ENCODE results near the gene RBMS3. TPM values are rescaled to one million over a fixed set of nuclear protein-coding genes. Genes with fewer than 3 reads are reported as not detected.
"Not testable (repeated sequence)": the region's sequence is repeated elsewhere in the genome, so short reads cannot be mapped to it uniquely, and the experiment has no call there.

Gene RBMS3
- total RNA-seq, 1 experiment from 2014 or later: 8.7 TPM

DNA sequence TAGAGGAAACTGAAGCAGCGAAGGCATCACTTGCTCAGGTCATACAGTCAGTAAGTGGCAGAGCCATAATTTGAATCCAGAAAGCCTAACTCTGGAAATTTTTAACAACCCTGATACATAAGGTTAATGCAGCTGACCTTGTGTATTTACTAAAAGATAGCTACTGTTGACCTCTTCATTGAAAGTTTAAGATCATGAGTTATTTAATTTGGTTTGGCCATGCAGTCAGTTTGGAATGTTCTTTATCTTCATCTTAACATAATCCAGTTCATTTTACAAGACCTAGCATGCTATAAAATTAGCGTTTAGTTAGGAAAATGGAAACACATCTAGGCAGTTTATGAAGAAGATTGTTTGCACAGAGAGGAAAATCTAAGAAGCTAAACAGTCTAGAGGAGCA lies 240.9 kb downstream of the RBMS3 start:
- POLR2A ChIA-PET: no interaction called here
- CTCF ChIA-PET: no interaction called here
- Mint-ChIP-seq H3K27ac (no peak overlapping the region), H3K4me1 (peaks cover 6% of the 10 kb centered on the region; the same call in 1 of the 2 replicates), H3K4me3 (no peak overlapping the region), H3K27me3 (ENCODE audit: low read depth) (no peaks in the 10 kb centered on the region; the same call in 1 of the 2 replicates), H3K36me3 (no peaks in the 10 kb centered on the region), H3K9me3 (no peaks in the 10 kb centered on the region)
- ATAC-seq (no peak), DNase-seq (ENCODE audit: low spot score) (no peak)
- no peak for TF ChIP-seq CBFB (CRISPR knock-in tag; IDR thresholded peaks at IDR 0.05; ENCODE audit: low read depth)
- no peak for TF ChIP-seq NFYB (CRISPR knock-in tag; conservative IDR thresholded peaks at IDR 0.05; ENCODE audit: low read depth)
- TF ChIP-seq SOX15 (CRISPR knock-in tag; IDR thresholded peaks at IDR 0.05): no peak
- no peak for TF ChIP-seq E2F4 (CRISPR knock-in tag; IDR thresholded peaks at IDR 0.05; ENCODE audit: borderline replicate concordance, low read depth)
- no peak for TF ChIP-seq ZNF281 (CRISPR knock-in tag; IDR thresholded peaks at IDR 0.05)
- TF ChIP-seq, protein P1, sequence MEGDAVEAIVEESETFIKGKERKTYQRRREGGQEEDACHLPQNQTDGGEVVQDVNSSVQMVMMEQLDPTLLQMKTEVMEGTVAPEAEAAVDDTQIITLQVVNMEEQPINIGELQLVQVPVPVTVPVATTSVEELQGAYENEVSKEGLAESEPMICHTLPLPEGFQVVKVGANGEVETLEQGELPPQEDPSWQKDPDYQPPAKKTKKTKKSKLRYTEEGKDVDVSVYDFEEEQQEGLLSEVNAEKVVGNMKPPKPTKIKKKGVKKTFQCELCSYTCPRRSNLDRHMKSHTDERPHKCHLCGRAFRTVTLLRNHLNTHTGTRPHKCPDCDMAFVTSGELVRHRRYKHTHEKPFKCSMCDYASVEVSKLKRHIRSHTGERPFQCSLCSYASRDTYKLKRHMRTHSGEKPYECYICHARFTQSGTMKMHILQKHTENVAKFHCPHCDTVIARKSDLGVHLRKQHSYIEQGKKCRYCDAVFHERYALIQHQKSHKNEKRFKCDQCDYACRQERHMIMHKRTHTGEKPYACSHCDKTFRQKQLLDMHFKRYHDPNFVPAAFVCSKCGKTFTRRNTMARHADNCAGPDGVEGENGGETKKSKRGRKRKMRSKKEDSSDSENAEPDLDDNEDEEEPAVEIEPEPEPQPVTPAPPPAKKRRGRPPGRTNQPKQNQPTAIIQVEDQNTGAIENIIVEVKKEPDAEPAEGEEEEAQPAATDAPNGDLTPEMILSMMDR (IDR thresholded peaks at IDR 0.05): no peak
- TF ChIP-seq ZNF532 (CRISPR knock-in tag; IDR thresholded peaks at IDR 0.05; ENCODE audit: borderline replicate concordance): no peak
- TF ChIP-seq ZNF396 (CRISPR knock-in tag; IDR thresholded peaks at IDR 0.05; ENCODE audit: borderline replicate concordance): no peak
- TF ChIP-seq ZNF416 (CRISPR knock-in tag; IDR thresholded peaks at IDR 0.05): no peak
- no peak for TF ChIP-seq ATF2 (CRISPR knock-in tag; IDR thresholded peaks at IDR 0.05; ENCODE audit: borderline replicate concordance, low read depth)
- no peak for TF ChIP-seq JUN (CRISPR knock-in tag; IDR thresholded peaks at IDR 0.05)
- TF ChIP-seq ETV6 (CRISPR knock-in tag; IDR thresholded peaks at IDR 0.05): no peak
- TF ChIP-seq ZNF425 (CRISPR knock-in tag; conservative IDR thresholded peaks at IDR 0.05): no peak
- no peak for TF ChIP-seq SP1 (CRISPR knock-in tag; conservative IDR thresholded peaks at IDR 0.05)

GRCh38 chr3:29524433-29524832 lies 243.6 kb downstream of the RBMS3 start:
- H3K27me3 Mint-ChIP-seq (ENCODE audit: low read depth); H3K36me3 Mint-ChIP-seq; H3K27ac Mint-ChIP-seq; CTCF ChIA-PET; ATAC-seq; DNase-seq (ENCODE audit: low spot score); H3K4me1 Mint-ChIP-seq; H3K4me3 Mint-ChIP-seq; H3K9me3 Mint-ChIP-seq: not testable (repeated sequence)
- POLR2A ChIA-PET: interaction anchor here (0.7 kb wide), 1 partner anchor 661 kb away, joined by 3 read pairs; no protein-coding TSS in a partner anchor

Data from WTC11 (cell line).